Stimulated activated CD4-positive, alpha-beta T cell treated with anti-CD3 and anti-CD28 coated beads, Interleukin-12 subunit alpha, Interleukin-12 subunit beta, amount 100 ng/mL, for 48 hours (primary cell): ENCODE data around the gene SCNN1B.
"Not testable (repeated sequence)": the region's sequence is repeated elsewhere in the genome, so short reads cannot be mapped to it uniquely, and the experiment has no call there.

ENCODE experiments used
- DNase-seq, 3 donors: peaks; one replicate each; pipeline ENCODE4 v3.0.0-alpha.2; 2020; ENCODE audit warnings: low read depth in 2 of 3, low spot score in 1 of 3

SCNN1B gene

GRCh38 chr16:23351360-23351759, 49.3 kb downstream of the SCNN1B start:
- no peak for DNase-seq

GRCh38 chr16:23353440-23353839, 51.3 kb downstream of the SCNN1B start:
- DNase-seq: no peak

- no peak for DNase-seq
Measured at GRCh38 chr16:23354246-23354645, 52.1 kb downstream of the SCNN1B start.

- DNase-seq: no peak
Measured at GRCh38 chr16:23355106-23355670, 53.1 kb downstream of the SCNN1B start.

- no peak for DNase-seq
Measured at GRCh38 chr16:23356941-23357340, 54.8 kb downstream of the SCNN1B start.

- no peak for DNase-seq
Measured at GRCh38 chr16:23357761-23358290, 55.7 kb downstream of the SCNN1B start.

- no peak for DNase-seq
Measured at GRCh38 chr16:23359092-23359760, 57.1 kb downstream of the SCNN1B start.

GRCh38 chr16:23362460-23363317, 60.6 kb downstream of the SCNN1B start:
- DNase-seq: no peak

- DNase-seq: peak in 1 of 3 donors; percentile 8
Measured at GRCh38 chr16:23365602-23366240, 63.6 kb downstream of the SCNN1B start.

GRCh38 chr16:23366341-23366740, 64.2 kb downstream of the SCNN1B start:
- DNase-seq: not testable (repeated sequence)

- DNase-seq: no peak
Measured at GRCh38 chr16:23367564-23367963, 65.5 kb downstream of the SCNN1B start.

- DNase-seq: no peak
Measured at GRCh38 chr16:23367988-23368387, 65.9 kb downstream of the SCNN1B start.

- DNase-seq: no peak
Measured at GRCh38 chr16:23368469-23368868, 66.4 kb downstream of the SCNN1B start.

GRCh38 chr16:23369416-23369815, 67.3 kb downstream of the SCNN1B start:
- no peak for DNase-seq

- DNase-seq: no peak
Measured at GRCh38 chr16:23371368-23371767, 69.3 kb downstream of the SCNN1B start.

- no peak for DNase-seq
Measured at GRCh38 chr16:23373436-23374219, 71.5 kb downstream of the SCNN1B start.

GRCh38 chr16:23374721-23375510, 72.8 kb downstream of the SCNN1B start:
- no peak for DNase-seq

- DNase-seq: no peak
Measured at GRCh38 chr16:23375643-23376042, 73.5 kb downstream of the SCNN1B start.

GRCh38 chr16:23377071-23377931, 75.2 kb downstream of the SCNN1B start:
- no peak for DNase-seq
